ENCODE data around the gene DCLK1.

The DCLK1 gene

GRCh38 chr13:35927567-35928021 is 203.6 kb downstream of the DCLK1 start:
- Histone ChIP-seq H3K9me3 (ENCODE audit: control insufficient read depth, low read depth, low read length) (no peaks in the 10 kb centered on the region), H3K27ac (ENCODE audit: low read length) (no peak overlapping the region), H3K27me3 (ENCODE audit: control insufficient read depth, insufficient read depth, low read length) (no peaks in the 10 kb centered on the region), H3K9ac (ENCODE audit: low read length) (no peak overlapping the region), H3K36me3 (ENCODE audit: control insufficient read depth, low read depth, low read length) (no peaks in the 10 kb centered on the region), H3K4me3 (ENCODE audit: low read length) (no peak overlapping the region), H3K4me1 (ENCODE audit: control insufficient read depth, low read depth, low read length) (peaks cover 2% of the 10 kb centered on the region)

GRCh38 chr13:35926859-35927530 is 204.2 kb downstream of the DCLK1 start:
- no peaks in the 10 kb centered on the region for H3K36me3 ChIP-seq (ENCODE audit: control insufficient read depth, low read depth, low read length)
- H3K9ac ChIP-seq (ENCODE audit: low read length): no peak overlapping the region
- H3K4me1 ChIP-seq (ENCODE audit: control insufficient read depth, low read depth, low read length): peaks cover 4% of the 10 kb centered on the region
- no peak overlapping the region for H3K27ac ChIP-seq (ENCODE audit: low read length)
- no peaks in the 10 kb centered on the region for H3K9me3 ChIP-seq (ENCODE audit: control insufficient read depth, low read depth, low read length)
- no peaks in the 10 kb centered on the region for H3K27me3 ChIP-seq (ENCODE audit: control insufficient read depth, insufficient read depth, low read length)
- no peak overlapping the region for H3K4me3 ChIP-seq (ENCODE audit: low read length)

- Histone ChIP-seq H3K27me3 (ENCODE audit: control insufficient read depth, insufficient read depth, low read length) (no peaks in the 10 kb centered on the region), H3K9ac (ENCODE audit: low read length) (no peak overlapping the region), H3K36me3 (ENCODE audit: control insufficient read depth, low read depth, low read length) (no peaks in the 10 kb centered on the region), H3K9me3 (ENCODE audit: control insufficient read depth, low read depth, low read length) (no peaks in the 10 kb centered on the region), H3K4me3 (ENCODE audit: low read length) (no peak overlapping the region), H3K27ac (ENCODE audit: low read length) (no peak overlapping the region), H3K4me1 (ENCODE audit: control insufficient read depth, low read depth, low read length) (peaks cover 15% of the 10 kb centered on the region)
Measured at GRCh38 chr13:35925669-35926068, 205.5 kb downstream of the DCLK1 start.

- Histone ChIP-seq H3K27ac (ENCODE audit: low read length) (no peak overlapping the region), H3K9me3 (ENCODE audit: control insufficient read depth, low read depth, low read length) (no peaks in the 10 kb centered on the region), H3K4me1 (ENCODE audit: control insufficient read depth, low read depth, low read length) (peaks cover 17% of the 10 kb centered on the region), H3K9ac (ENCODE audit: low read length) (no peak overlapping the region), H3K36me3 (ENCODE audit: control insufficient read depth, low read depth, low read length) (no peaks in the 10 kb centered on the region), H3K27me3 (ENCODE audit: control insufficient read depth, insufficient read depth, low read length) (no peaks in the 10 kb centered on the region), H3K4me3 (ENCODE audit: low read length) (no peak overlapping the region)
Measured at GRCh38 chr13:35923347-35923746, 207.8 kb downstream of the DCLK1 start.

GRCh38 chr13:35920816-35921215 is 210.4 kb downstream of the DCLK1 start:
- no peaks in the 10 kb centered on the region for H3K27me3 ChIP-seq (ENCODE audit: control insufficient read depth, insufficient read depth, low read length)
- H3K27ac ChIP-seq (ENCODE audit: low read length): no peak overlapping the region
- no peaks in the 10 kb centered on the region for H3K9me3 ChIP-seq (ENCODE audit: control insufficient read depth, low read depth, low read length)
- H3K9ac ChIP-seq (ENCODE audit: low read length): no peak overlapping the region
- H3K4me1 ChIP-seq (ENCODE audit: control insufficient read depth, low read depth, low read length): peaks cover 39% of the 10 kb centered on the region
- no peak overlapping the region for H3K4me3 ChIP-seq (ENCODE audit: low read length)
- no peaks in the 10 kb centered on the region for H3K36me3 ChIP-seq (ENCODE audit: control insufficient read depth, low read depth, low read length)

GRCh38 chr13:35917942-35918645 is 213.1 kb downstream of the DCLK1 start:
- Histone ChIP-seq H3K4me3 (ENCODE audit: low read length) (no peak overlapping the region), H3K27ac (ENCODE audit: low read length) (no peak overlapping the region), H3K27me3 (ENCODE audit: control insufficient read depth, insufficient read depth, low read length) (no peaks in the 10 kb centered on the region), H3K9me3 (ENCODE audit: control insufficient read depth, low read depth, low read length) (no peaks in the 10 kb centered on the region), H3K9ac (ENCODE audit: low read length) (no peak overlapping the region), H3K4me1 (ENCODE audit: control insufficient read depth, low read depth, low read length) (peaks cover 40% of the 10 kb centered on the region), H3K36me3 (ENCODE audit: control insufficient read depth, low read depth, low read length) (no peaks in the 10 kb centered on the region)

- H3K27ac ChIP-seq (ENCODE audit: low read length): no peak overlapping the region
- no peak overlapping the region for H3K4me3 ChIP-seq (ENCODE audit: low read length)
- no peaks in the 10 kb centered on the region for H3K36me3 ChIP-seq (ENCODE audit: control insufficient read depth, low read depth, low read length)
- no peak overlapping the region for H3K9ac ChIP-seq (ENCODE audit: low read length)
- no peaks in the 10 kb centered on the region for H3K27me3 ChIP-seq (ENCODE audit: control insufficient read depth, insufficient read depth, low read length)
- peaks cover 36% of the 10 kb centered on the region for H3K4me1 ChIP-seq (ENCODE audit: control insufficient read depth, low read depth, low read length)
- no peaks in the 10 kb centered on the region for H3K9me3 ChIP-seq (ENCODE audit: control insufficient read depth, low read depth, low read length)
Measured at GRCh38 chr13:35917252-35917941, 213.8 kb downstream of the DCLK1 start.

GRCh38 chr13:35916146-35916545 is 215.0 kb downstream of the DCLK1 start:
- Histone ChIP-seq H3K36me3 (ENCODE audit: control insufficient read depth, low read depth, low read length) (no peaks in the 10 kb centered on the region), H3K9me3 (ENCODE audit: control insufficient read depth, low read depth, low read length) (no peaks in the 10 kb centered on the region), H3K27ac (ENCODE audit: low read length) (no peak overlapping the region), H3K9ac (ENCODE audit: low read length) (no peak overlapping the region), H3K4me3 (ENCODE audit: low read length) (no peak overlapping the region), H3K4me1 (ENCODE audit: control insufficient read depth, low read depth, low read length) (peaks cover 30% of the 10 kb centered on the region), H3K27me3 (ENCODE audit: control insufficient read depth, insufficient read depth, low read length) (no peaks in the 10 kb centered on the region)

- H3K27ac ChIP-seq (ENCODE audit: low read length): no peak overlapping the region
- peaks cover 32% of the 10 kb centered on the region for H3K4me1 ChIP-seq (ENCODE audit: control insufficient read depth, low read depth, low read length)
- H3K27me3 ChIP-seq (ENCODE audit: control insufficient read depth, insufficient read depth, low read length): no peaks in the 10 kb centered on the region
- H3K9ac ChIP-seq (ENCODE audit: low read length): no peak overlapping the region
- H3K36me3 ChIP-seq (ENCODE audit: control insufficient read depth, low read depth, low read length): no peaks in the 10 kb centered on the region
- H3K4me3 ChIP-seq (ENCODE audit: low read length): no peak overlapping the region
- H3K9me3 ChIP-seq (ENCODE audit: control insufficient read depth, low read depth, low read length): no peaks in the 10 kb centered on the region
Measured at GRCh38 chr13:35914662-35915061, 216.5 kb downstream of the DCLK1 start.

- Histone ChIP-seq H3K27me3 (ENCODE audit: control insufficient read depth, insufficient read depth, low read length) (no peaks in the 10 kb centered on the region), H3K27ac (ENCODE audit: low read length) (no peak overlapping the region), H3K36me3 (ENCODE audit: control insufficient read depth, low read depth, low read length) (no peaks in the 10 kb centered on the region), H3K4me3 (ENCODE audit: low read length) (no peak overlapping the region), H3K9ac (ENCODE audit: low read length) (no peak overlapping the region), H3K9me3 (ENCODE audit: control insufficient read depth, low read depth, low read length) (no peaks in the 10 kb centered on the region), H3K4me1 (ENCODE audit: control insufficient read depth, low read depth, low read length) (peaks cover 36% of the 10 kb centered on the region)
Measured at GRCh38 chr13:35912841-35913240, 218.3 kb downstream of the DCLK1 start.

- Histone ChIP-seq H3K4me1 (ENCODE audit: control insufficient read depth, low read depth, low read length) (peaks cover 19% of the 10 kb centered on the region), H3K9me3 (ENCODE audit: control insufficient read depth, low read depth, low read length) (no peaks in the 10 kb centered on the region), H3K36me3 (ENCODE audit: control insufficient read depth, low read depth, low read length) (no peaks in the 10 kb centered on the region), H3K9ac (ENCODE audit: low read length) (no peak overlapping the region), H3K27me3 (ENCODE audit: control insufficient read depth, insufficient read depth, low read length) (no peaks in the 10 kb centered on the region), H3K27ac (ENCODE audit: low read length) (no peak overlapping the region), H3K4me3 (ENCODE audit: low read length) (no peak overlapping the region)
Measured at GRCh38 chr13:35909837-35910540, 221.2 kb downstream of the DCLK1 start.
